ENCODE data around the gene FRMD3. TPM values are rescaled to one million over a fixed set of nuclear protein-coding genes. Genes with fewer than 3 reads are reported as not detected.

FRMD3 gene
- total RNA-seq, 2 donors from 2014 or later = 2.1 to 4.6 TPM

DNA sequence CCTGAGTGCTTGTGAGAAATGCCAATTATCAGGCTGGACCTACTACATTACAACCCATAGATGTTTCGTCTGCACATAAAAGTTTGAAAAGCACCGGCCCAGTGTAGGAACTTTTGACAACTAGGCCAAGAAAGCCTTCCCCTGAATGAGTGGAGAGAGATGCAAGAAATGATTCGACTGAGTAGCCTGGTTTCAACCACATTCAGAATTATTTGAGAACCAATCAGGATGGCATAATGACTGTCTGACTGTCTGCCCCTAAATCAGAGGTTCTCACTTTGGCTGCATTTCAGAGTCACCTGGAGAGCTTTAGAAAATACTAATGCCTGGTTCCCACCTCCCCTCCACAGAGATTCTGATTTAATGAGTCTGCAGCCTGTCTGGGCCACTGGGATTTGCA lies 61.1 kb downstream of the FRMD3 start:
- DNase-seq (no peak), ATAC-seq (no peak)
- intact Hi-C loops (cut with DNase I) = no loop called here
- H3K4me3 ChIP-seq = no peak overlapping the region
- WGBS, 2 donors = 84 to 87% methylated on average over 3 of the region's 3 CpGs
- H3K9me3 ChIP-seq = no peaks in the 10 kb centered on the region
- H3K36me3 ChIP-seq (replicated peaks in 1 of 2; ENCODE audit: insufficient read depth in 1 of 2, low read depth in 2 of 2) = no peaks in the 10 kb centered on the region
- H3K27ac ChIP-seq = no peak overlapping the region
- no peak for TF ChIP-seq POLR2A (IDR thresholded peaks at IDR 0.05)
- TF ChIP-seq, protein P1, sequence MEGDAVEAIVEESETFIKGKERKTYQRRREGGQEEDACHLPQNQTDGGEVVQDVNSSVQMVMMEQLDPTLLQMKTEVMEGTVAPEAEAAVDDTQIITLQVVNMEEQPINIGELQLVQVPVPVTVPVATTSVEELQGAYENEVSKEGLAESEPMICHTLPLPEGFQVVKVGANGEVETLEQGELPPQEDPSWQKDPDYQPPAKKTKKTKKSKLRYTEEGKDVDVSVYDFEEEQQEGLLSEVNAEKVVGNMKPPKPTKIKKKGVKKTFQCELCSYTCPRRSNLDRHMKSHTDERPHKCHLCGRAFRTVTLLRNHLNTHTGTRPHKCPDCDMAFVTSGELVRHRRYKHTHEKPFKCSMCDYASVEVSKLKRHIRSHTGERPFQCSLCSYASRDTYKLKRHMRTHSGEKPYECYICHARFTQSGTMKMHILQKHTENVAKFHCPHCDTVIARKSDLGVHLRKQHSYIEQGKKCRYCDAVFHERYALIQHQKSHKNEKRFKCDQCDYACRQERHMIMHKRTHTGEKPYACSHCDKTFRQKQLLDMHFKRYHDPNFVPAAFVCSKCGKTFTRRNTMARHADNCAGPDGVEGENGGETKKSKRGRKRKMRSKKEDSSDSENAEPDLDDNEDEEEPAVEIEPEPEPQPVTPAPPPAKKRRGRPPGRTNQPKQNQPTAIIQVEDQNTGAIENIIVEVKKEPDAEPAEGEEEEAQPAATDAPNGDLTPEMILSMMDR (IDR thresholded peaks at IDR 0.05) = no peak
- no peaks in the 10 kb centered on the region for H3K4me1 ChIP-seq
- no peaks in the 10 kb centered on the region for H3K27me3 ChIP-seq

DNA sequence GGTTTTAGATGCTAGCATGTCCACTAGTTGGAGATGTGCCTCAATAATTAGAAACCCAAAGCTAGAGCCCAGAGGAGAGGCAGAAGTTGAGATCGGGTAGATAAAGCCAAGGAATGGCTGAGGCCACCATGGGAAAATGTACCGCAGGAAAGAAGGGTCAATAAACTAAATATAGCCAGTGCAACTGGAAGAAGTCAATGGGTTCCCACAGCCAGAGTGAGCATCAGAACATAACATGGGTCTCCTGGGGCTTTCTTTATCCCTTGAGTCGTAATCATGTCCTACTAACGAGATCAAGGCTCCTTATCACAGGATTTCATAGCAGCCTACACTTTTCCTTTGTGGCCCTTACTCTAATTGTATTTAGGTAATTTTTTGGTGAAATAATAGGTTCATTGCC lies 61.7 kb downstream of the FRMD3 start:
- ATAC-seq (no peak), DNase-seq (no peak)
- TF ChIP-seq, protein P1 (IDR thresholded peaks at IDR 0.05) = no peak
- no peak for TF ChIP-seq POLR2A (IDR thresholded peaks at IDR 0.05)
- no peaks in the 10 kb centered on the region for H3K9me3 ChIP-seq
- H3K4me3 ChIP-seq = no peak overlapping the region
- intact Hi-C loops (cut with DNase I) = no loop called here
- H3K27ac ChIP-seq = no peak overlapping the region
- no peaks in the 10 kb centered on the region for H3K4me1 ChIP-seq
- H3K27me3 ChIP-seq = no peaks in the 10 kb centered on the region
- WGBS, 2 donors = 78 to 83% methylated on average over 4 of the region's 4 CpGs
- no peaks in the 10 kb centered on the region for H3K36me3 ChIP-seq (replicated peaks in 1 of 2; ENCODE audit: insufficient read depth in 1 of 2, low read depth in 2 of 2)

DNA sequence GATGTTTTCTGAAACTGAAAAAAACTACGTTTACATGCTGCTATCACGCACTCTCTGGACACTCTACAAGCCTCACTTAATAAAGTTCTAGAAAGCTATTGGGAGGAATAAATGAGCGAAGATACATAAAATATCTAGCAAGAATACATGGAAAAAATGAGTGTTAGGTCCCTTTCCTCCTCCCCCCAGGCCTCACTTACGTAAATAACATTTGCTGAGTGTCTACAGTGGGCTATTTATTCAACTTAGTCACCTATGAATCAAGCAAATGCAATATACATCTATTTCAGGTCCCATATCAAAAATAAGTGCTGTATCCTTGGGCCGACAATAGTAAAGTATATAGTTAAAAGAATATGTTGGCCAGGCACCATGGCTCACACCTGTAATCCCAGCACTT lies 62.5 kb downstream of the FRMD3 start:
- no peak for DNase-seq

DNA sequence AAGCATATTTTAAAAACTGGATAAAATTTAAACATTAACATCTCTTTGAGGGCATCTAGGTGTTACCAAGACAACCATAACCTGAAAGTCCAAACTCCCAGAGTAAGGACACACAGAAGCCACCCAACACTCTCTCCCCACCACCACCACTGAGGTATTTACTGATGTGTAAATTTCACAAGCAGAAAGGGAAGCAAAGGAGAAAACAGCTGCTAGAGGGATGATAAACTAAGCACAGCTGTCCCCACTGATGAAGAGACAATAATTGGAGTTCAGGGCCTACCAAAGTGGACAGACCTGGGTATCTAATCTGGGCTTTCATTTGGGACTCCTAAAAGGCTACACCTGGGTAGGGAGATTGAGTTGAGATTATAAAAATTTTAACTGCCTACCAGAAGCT lies 63.6 kb downstream of the FRMD3 start:
- DNase-seq (no peak), ATAC-seq (no peak)
- no peaks in the 10 kb centered on the region for H3K4me1 ChIP-seq
- no peak overlapping the region for H3K4me3 ChIP-seq
- intact Hi-C loops (cut with DNase I) = no loop called here
- H3K36me3 ChIP-seq (replicated peaks in 1 of 2; ENCODE audit: insufficient read depth in 1 of 2, low read depth in 2 of 2) = no peaks in the 10 kb centered on the region
- H3K27ac ChIP-seq = no peak overlapping the region
- no peaks in the 10 kb centered on the region for H3K27me3 ChIP-seq
- no peak for TF ChIP-seq POLR2A (IDR thresholded peaks at IDR 0.05)
- TF ChIP-seq, protein P1 (IDR thresholded peaks at IDR 0.05) = no peak
- no peaks in the 10 kb centered on the region for H3K9me3 ChIP-seq

More for the DNA sequence above, 62.5 kb downstream of the FRMD3 start:
- intact Hi-C loops (cut with DNase I) = no loop called here
- Histone ChIP-seq H3K4me1 (no peaks in the 10 kb centered on the region), H3K27me3 (no peaks in the 10 kb centered on the region), H3K36me3 (replicated peaks in 1 of 2; ENCODE audit: insufficient read depth in 1 of 2, low read depth in 2 of 2) (no peaks in the 10 kb centered on the region), H3K27ac (no peak overlapping the region), H3K9me3 (no peaks in the 10 kb centered on the region), H3K4me3 (no peak overlapping the region)
- TF ChIP-seq POLR2A (IDR thresholded peaks at IDR 0.05) = no peak
- TF ChIP-seq, protein P1 (IDR thresholded peaks at IDR 0.05) = no peak
- no peak for ATAC-seq
- WGBS, 2 donors = 93 to 94% methylated on average over 5 of the region's 5 CpGs

DNA sequence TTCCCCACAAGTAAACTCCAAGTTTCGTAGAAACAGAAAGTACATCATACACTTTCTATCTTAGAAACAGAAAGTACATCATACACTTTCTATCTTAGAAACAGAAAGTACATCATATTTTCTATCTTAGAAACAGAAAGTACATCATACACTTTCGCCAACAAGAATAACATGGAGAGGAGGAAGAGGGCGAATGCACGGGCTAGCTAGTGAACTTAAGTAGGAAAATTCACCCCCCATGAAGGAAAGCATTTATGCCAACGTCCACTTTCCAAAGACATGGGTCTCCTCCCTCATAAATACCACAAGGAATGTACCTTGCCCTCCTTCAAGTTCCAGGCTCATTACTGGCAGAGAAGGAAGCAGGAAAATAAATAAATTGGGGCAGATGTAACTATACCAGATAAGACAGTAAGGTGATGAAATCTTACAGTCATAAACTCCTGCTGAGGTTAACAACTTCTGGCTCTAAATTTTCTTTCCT lies 64.7 kb downstream of the FRMD3 start:
- Histone ChIP-seq H3K4me3 (no peak overlapping the region), H3K4me1 (no peaks in the 10 kb centered on the region), H3K27me3 (no peaks in the 10 kb centered on the region), H3K36me3 (replicated peaks in 1 of 2; ENCODE audit: insufficient read depth in 1 of 2, low read depth in 2 of 2) (no peaks in the 10 kb centered on the region), H3K9me3 (no peaks in the 10 kb centered on the region), H3K27ac (no peak overlapping the region)
- ATAC-seq = no peak
- WGBS, 2 donors = 54 to 68% methylated on average over 5 of the region's 5 CpGs
- intact Hi-C loops (cut with DNase I) = no loop called here
- no peak for DNase-seq
- TF ChIP-seq, protein P1 (IDR thresholded peaks at IDR 0.05) = no peak
- no peak for TF ChIP-seq POLR2A (IDR thresholded peaks at IDR 0.05)

Data from body of pancreas (tissue), 4 donors.